GM21825 (cell line): ENCODE results near the gene SMO.
A peak's percentile ranks its signal among the peaks of the same experiment; 100 is the strongest.
"Not testable (repeated sequence)": the region's sequence is repeated elsewhere in the genome, so short reads cannot be mapped to it uniquely, and the experiment has no call there.

Source experiments
- ATAC-seq: cut with Tn5 transposase; IDR thresholded peaks from one replicate; pipeline ENCODE4 v1.9.1; 2021; ENCODE audit warnings: mild to moderate bottlenecking, moderate library complexity; ENCODE audit not compliant: unreplicated experiment

Gene SMO

DNA sequence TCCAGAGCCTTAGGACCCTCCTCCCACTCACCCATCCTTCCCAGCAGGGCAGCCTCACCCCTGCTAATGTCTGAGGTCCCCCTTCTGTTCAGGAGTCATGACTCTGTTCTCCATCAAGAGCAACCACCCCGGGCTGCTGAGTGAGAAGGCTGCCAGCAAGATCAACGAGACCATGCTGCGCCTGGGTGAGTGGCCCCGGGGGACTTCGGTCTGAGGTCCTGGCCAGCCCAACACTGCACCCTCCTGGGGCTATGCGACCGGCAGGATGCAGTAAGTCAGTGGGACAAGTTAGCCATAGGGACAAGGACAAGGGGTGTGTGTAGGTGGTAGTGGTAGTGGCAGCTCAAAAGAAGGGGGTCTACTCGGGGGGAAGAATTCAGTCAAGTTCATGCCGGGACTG, 20.2 kb downstream of the SMO start:
- no peak for ATAC-seq

GRCh38 chr7:129209067-129209926, 20.9 kb downstream of the SMO start:
- no peak for ATAC-seq

DNA sequence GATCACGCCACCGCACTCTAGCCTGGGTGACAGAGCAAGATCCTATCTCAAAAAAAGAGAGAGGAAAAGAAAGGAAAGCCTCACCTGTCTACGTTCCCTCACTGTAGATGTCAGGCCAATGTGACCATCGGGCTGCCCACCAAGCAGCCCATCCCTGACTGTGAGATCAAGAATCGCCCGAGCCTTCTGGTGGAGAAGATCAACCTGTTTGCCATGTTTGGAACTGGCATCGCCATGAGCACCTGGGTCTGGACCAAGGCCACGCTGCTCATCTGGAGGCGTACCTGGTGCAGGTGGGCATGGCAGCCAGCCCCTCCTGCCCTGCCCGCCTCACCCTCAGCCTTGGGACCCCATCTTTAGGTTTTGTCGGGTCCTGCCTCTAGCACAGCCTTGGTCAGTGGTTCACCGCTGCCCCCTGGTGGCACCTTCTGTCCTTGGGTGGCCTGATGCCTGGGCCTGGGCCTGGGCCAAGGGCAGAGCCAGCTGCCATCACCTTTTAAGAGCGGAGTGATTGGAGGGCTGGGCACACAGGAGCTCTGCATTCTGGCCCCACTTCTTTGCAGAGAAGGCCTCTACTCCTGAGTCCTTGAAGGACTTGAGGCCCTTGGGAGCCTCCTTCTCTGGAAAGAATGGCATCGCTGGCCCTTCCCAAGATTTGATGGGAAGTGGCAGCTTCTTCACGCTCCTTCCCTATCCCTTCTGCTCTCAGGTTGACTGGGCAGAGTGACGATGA, 22.0 kb downstream of the SMO start:
- ATAC-seq: no peak

DNA sequence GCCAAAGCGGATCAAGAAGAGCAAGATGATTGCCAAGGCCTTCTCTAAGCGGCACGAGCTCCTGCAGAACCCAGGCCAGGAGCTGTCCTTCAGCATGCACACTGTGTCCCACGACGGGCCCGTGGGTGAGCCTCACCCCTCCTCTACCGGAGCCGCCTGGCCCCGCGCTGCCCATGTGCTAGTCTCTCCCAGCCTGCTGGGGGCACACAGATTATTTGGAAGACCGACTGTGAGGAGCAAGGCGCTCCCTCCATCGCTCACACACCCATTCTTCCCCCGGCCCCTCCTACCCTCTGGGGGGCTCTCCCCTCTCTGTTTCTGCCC, 22.5 kb downstream of the SMO start:
- no peak for ATAC-seq

DNA sequence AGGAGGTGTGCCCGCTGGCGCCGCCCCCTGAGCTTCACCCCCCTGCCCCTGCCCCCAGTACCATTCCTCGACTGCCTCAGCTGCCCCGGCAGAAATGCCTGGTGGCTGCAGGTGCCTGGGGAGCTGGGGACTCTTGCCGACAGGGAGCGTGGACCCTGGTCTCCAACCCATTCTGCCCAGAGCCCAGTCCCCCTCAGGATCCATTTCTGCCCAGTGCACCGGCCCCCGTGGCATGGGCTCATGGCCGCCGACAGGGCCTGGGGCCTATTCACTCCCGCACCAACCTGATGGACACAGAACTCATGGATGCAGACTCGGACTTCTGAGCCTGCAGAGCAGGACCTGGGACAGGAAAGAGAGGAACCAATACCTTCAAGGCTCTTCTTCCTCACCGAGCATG, 23.7 kb downstream of the SMO start:
- no peak for ATAC-seq

DNA sequence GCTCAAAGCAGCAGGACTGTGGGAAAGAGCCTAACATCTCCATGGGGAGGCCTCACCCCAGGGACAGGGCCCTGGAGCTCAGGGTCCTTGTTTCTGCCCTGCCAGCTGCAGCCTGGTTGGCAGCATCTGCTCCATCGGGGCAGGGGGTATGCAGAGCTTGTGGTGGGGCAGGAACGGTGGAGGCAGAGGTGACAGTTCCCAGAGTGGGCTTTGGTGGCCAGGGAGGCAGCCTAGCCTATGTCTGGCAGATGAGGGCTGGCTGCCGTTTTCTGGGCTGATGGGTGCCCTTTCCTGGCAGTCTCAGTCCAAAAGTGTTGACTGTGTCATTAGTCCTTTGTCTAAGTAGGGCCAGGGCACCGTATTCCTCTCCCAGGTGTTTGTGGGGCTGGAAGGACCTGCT, 24.2 kb downstream of the SMO start:
- no peak for ATAC-seq

DNA sequence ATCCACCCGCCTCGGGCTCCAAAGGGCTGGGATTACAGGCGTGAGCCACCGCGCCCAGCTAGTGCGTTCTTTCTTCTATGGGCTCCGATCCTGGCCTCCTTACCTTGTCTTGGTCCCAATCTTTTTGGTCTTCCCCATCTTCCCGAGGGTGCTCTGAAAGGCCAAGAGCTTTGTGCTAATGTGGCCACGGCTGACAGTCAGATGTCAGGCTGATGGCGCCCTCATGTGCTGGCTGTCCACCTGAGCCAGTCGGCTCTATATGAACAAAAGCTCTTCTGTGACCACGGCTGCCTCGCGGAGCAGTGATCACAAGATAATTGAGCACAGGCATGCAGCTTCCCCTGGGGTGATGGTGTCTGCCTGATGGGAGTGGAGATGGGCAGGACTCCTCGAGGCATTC, 25.4 kb downstream of the SMO start:
- ATAC-seq: no peak

DNA sequence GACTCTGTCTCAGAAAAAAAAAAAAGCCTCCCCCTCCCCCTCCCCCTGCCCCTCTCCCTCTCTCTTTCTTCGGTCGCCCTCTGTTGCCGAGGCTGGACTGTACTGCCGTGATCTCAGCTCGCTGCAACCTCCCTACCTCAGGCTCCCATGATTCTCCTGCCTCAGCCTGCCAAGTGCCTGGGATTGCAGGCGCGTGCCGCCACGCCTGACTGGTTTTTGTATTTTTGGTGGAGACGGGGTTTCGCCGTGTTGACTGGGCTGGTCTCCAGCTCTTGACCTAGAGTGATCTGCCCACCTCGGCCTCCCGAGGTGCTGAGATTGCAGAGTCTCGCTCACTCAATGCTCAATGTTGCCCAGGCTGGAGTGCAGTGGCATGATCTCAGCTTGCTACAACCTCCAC, 27.3 kb downstream of the SMO start:
- not testable (repeated sequence) for ATAC-seq

- not testable (repeated sequence) for ATAC-seq
Measured at GRCh38 chr7:129216101-129216715, 27.8 kb downstream of the SMO start.

DNA sequence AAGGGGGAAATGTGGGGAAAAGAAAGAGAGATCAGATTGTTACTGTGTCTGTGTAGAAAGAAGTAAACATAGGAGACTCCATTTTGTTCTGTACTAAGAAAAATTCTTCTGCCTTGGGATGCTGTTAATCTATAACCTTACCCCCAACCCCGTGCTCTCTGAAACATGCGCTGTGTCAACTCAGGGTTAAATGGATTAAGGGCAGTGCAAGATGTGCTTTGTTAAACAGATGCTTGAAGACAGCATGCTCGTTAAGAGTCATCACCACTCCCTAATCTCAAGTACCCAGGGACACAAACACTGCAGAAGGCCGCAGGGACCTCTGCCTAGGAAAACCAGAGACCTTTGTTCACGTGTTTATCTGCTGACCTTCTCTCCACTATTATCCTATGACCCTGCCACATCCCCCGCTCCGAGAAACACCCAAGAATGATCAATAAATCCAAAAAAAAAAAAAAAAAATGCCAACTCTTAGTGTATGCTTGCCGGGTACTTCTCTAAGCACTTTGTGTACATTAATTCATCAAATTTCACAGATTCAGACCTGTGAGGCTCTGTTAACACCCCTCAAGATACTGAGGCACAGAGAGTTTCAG, 28.5 kb downstream of the SMO start:
- ATAC-seq: not testable (repeated sequence)

DNA sequence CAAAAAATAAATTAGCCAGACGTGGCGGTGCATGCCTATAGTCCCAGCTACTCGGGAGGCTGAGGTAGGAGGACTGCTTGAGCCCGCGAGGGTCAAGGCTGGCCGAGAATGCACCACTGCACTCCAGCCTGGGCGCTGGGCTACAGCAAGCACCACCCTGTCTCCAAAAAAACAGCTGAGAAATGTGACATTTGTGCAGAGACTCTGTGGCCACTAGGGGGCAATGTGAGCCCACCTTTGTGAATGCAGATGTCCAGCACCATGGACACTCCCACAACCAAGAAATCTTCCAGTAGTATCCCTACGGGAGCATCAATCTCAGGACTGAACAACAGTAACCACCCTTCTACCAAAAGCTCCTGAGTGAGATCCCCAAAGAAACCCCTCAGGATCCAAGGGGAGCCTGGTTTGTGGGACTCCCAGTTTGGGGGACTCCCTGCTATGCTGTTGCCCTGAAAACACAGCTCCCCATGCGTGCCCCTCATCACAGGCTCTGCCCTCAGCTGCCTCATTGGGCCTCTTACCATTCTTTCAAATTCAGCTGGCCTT, 30.2 kb downstream of the SMO start:
- peak; percentile 58 for ATAC-seq

- ATAC-seq: not testable (repeated sequence)
Measured at GRCh38 chr7:129219166-129219565, 30.7 kb downstream of the SMO start.

DNA sequence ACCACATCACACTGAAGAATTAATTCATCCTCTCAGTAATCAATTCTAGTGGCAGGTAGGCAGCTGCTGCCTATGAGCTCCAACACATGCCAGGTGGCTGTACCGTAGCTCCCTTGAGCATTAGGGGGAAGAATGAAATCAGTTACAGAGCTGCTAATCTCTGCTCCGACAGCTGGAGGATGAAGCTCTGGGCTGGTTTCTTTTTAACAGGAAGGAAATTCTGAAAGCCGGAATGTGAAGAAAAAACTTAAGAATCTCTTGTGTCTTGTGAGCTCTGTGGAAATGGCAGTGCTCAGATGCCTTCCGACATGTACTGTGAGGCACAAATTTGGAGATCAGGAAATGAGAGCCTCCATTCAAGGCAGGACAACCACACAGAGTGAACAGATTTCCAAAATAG, 33.6 kb downstream of the SMO start:
- ATAC-seq: no peak

DNA sequence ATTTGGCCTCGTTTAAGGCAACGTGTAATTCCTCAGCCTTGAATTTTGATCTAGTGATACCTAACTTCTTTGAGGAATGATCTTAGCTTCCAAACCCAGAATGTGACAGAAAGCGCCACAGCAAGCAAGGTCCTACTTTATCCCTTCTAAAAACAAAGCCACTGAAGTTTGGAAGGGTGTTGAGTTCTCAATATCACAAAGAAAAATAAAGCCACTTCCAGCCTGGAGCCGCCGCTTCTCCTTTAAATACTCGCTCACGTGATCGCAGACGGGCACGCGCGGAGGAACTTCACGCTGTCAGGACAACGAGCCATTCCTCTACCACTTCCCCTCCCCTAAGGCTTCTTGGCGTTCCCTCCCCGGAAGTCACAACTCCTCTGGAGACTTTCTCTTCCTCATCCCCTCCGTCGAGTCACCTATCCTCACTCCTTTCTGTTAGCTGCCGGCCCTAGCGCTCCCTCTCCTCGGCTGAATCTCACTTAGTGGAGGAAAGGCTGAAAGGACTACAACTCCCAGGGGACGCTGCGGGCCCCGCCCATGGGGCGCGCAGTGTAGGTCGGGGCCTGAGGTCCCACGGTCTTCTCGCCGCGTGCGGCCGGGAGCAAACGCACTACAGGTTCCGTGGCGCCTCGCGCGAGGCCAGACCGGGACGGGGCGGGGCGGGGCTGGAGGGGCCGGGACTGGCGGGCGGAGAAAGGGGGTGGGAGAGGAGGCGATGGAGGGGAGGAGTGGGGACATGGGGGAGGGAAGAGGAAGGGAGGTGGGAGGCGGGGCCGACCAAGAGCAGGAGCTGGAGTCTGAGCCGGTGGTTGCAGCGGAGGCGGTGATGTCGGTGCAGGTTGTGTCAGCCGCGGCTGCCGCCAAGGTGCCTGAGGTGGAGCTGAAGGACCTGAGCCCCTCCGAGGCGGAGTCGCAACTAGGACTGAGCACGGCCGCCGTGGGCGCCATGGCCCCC, 36.1 kb downstream of the SMO start, which contains the start of gene AHCYL2:
TSS of gene AHCYL2 (plus strand) at position 780 of the 955 bp plus-strand sequence.
- ATAC-seq: peak; percentile 89

DNA sequence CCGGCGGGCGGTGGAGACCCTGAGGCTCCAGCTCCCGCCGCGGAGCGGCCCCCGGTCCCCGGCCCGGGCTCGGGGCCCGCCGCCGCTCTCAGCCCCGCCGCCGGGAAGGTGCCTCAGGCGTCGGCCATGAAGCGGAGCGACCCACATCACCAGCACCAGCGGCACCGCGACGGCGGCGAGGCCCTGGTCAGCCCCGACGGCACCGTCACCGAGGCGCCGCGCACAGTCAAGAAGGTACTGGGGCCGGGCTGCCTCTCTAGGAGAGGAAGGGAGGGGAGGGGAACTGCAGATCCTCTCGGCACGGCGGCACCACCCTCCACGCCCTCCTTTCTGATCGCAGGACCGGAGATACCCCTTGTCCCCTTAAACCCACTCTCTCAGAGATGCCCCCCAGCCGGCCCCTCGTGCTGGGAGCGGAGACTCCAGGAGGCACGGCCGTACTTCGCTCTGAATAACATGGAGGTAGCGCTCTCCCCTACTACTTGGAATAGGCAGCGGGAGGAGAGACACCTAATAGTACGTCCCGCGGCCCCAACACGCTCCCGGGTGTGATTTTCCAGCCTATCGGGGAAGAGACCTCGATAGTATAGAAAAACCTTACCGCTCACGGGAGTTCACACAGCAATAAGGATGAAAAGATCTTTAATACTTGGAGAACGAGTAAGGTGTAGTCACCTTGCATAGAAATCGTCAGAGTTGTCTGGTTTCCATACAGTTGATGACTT, 36.9 kb downstream of the SMO start:
- ATAC-seq: peak; percentile 30

DNA sequence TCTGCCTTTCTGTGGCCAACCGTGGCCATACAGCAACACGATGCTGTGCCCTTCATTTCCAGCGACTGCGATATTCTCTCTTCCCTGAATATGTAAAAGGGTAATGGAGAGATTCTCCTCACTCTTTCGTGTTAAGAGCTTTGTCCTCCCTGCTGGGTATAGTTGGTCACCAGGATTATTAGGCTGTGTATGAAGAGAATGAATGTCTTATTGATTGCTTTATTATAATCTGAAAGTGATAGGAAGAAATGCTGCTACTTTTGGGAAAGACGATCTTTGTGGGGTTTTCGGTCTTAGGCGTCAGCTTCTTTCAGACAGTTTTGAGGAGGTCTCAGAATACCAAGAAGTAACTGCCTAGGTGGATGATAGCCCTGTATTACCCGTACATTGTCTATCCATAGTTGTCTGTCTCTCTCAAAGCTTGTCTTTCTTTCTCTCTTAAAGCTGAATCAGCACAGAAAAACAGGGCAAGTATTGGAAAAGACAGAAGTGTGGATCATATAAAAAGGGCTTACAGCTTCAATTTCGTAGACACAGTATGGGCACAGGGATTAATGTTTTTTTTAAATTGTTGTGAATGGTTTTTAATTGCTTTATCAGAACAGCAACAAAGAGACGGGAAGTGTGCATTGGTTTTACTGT, 37.6 kb downstream of the SMO start:
- no peak for ATAC-seq

GRCh38 chr7:129227646-129228578, 39.5 kb downstream of the SMO start:
- ATAC-seq: no peak

DNA sequence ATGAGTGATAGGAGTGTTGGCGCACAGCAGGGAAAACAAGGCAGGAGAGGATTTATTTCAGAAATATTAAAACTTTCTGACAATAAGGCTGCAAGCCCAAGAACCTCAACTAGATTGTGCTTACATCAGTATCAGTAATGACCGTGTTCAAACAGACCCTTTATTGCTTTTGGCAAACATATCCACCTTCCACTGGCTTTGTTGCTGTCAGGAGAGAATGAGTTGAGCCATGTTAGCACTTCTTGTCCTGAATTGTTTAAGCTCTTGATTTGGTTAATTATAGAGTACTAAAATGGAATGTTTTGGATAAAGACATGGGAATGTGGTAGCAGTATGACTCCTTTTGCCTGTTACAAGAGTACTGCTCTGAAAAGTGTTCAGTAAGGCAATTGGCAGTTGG, 40.2 kb downstream of the SMO start:
- ATAC-seq: no peak
